ENCODE measurements around the gene GTF3A. TPM values are rescaled to one million over a fixed set of nuclear protein-coding genes. Genes with fewer than 3 reads are reported as not detected.
A peak's percentile ranks its signal among the peaks of the same experiment; 100 is the strongest.

GTF3A gene
- total RNA-seq, 2 donors from 2014 or later = 39.7 to 76.0 TPM

DNA sequence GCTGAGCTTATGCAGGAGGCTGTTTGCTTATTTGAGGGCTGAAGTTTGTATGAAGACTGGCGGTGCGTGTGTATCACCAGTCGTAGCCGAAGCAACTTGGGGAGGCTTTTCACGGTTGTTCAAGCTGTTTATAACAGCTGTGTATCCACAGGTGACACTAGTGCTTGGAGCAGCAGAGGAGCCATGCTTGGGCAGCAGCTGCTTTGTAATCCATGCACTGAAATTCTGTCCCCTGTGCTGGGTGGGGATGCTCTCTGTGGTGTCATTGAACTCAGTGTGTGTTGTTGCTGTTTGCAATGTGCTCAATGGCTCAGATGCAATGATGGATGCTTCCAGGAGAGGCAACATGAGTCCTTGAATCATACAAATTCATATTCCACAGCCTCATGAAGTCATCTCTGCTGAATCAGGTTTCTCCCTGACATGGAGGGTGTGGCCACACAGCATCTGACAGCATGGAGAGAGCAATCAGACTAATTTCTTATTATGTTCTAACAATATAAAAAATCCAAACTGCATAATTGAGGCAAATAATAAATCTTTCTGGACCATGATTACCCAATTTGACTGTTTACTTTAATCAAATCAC lies 18.8 kb upstream of the GTF3A start:
- H3K9me3 ChIP-seq = no peaks in the 10 kb centered on the region
- no peak for TF ChIP-seq CTCF (IDR thresholded peaks at IDR 0.05)
- peak overlapping the region; percentile 85 for H3K27ac ChIP-seq
- DNase-seq = no peak
- H3K27me3 ChIP-seq = no peaks in the 10 kb centered on the region
- peaks cover 8% of the 10 kb centered on the region for H3K4me1 ChIP-seq
- H3K9ac ChIP-seq (ENCODE audit: low read depth in 2 of 2, low read length in 2 of 2) = peak overlapping the region in 1 of 2 donors; percentile 35
- intact Hi-C loops (cut with DNase I) = no loop called here
- H3K36me3 ChIP-seq = no peaks in the 10 kb centered on the region
- H3K4me3 ChIP-seq = no peak overlapping the region

GRCh38 chr13:27406178-27406939 lies 18.1 kb upstream of the GTF3A start:
- H3K27ac ChIP-seq = no peak overlapping the region
- H3K9me3 ChIP-seq = no peaks in the 10 kb centered on the region
- peak; percentile 54 for DNase-seq
- H3K4me1 ChIP-seq = peaks cover 8% of the 10 kb centered on the region
- no peak overlapping the region for H3K9ac ChIP-seq (ENCODE audit: low read depth in 2 of 2, low read length in 2 of 2)
- no peak overlapping the region for H3K4me3 ChIP-seq
- H3K27me3 ChIP-seq = no peaks in the 10 kb centered on the region
- intact Hi-C loops (cut with DNase I) = no loop called here
- no peaks in the 10 kb centered on the region for H3K36me3 ChIP-seq
- peak; percentile 52 for TF ChIP-seq CTCF (IDR thresholded peaks at IDR 0.05)

DNA sequence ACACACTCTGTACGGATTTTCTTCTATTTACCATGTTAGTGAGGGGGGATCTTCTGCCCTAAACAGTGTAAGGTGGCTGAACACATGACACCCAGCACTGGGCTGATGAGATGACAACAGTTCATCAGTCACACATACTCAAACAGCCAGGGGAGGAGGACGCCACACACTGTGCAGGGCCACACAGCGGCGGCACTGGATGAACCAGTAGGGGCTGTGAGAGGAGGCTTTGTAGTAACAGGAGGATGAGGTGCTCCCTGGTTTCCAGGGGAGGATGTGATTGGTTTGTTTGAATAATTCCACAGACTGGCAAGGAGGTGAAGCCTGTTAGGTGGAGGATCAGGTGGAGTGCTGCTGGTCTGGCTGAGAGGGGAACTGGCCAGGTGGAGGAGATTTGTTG lies 16.3 kb upstream of the GTF3A start:
- H3K27me3 ChIP-seq = no peaks in the 10 kb centered on the region
- no peaks in the 10 kb centered on the region for H3K9me3 ChIP-seq
- no peak overlapping the region for H3K4me3 ChIP-seq
- no peak overlapping the region for H3K27ac ChIP-seq
- no peak overlapping the region for H3K9ac ChIP-seq (ENCODE audit: low read depth in 2 of 2, low read length in 2 of 2)
- DNase-seq = no peak
- no peaks in the 10 kb centered on the region for H3K36me3 ChIP-seq
- intact Hi-C loops (cut with DNase I) = no loop called here
- H3K4me1 ChIP-seq = peaks cover 6% of the 10 kb centered on the region
- no peak for TF ChIP-seq CTCF (IDR thresholded peaks at IDR 0.05)

GRCh38 chr13:27409013-27409412 lies 15.4 kb upstream of the GTF3A start:
- Histone ChIP-seq H3K4me3 (no peak overlapping the region), H3K27me3 (no peaks in the 10 kb centered on the region), H3K36me3 (no peaks in the 10 kb centered on the region), H3K9me3 (no peaks in the 10 kb centered on the region), H3K27ac (no peak overlapping the region), H3K9ac (ENCODE audit: low read depth in 2 of 2, low read length in 2 of 2) (no peak overlapping the region), H3K4me1 (no peaks in the 10 kb centered on the region)
- DNase-seq = no peak
- intact Hi-C loops (cut with DNase I) = no loop called here
- TF ChIP-seq CTCF (IDR thresholded peaks at IDR 0.05) = no peak

GRCh38 chr13:27411341-27411740 lies 13.1 kb upstream of the GTF3A start:
- Histone ChIP-seq H3K27me3 (no peaks in the 10 kb centered on the region), H3K36me3 (no peaks in the 10 kb centered on the region), H3K9ac (ENCODE audit: low read depth in 2 of 2, low read length in 2 of 2) (no peak overlapping the region), H3K4me1 (no peaks in the 10 kb centered on the region), H3K27ac (no peak overlapping the region), H3K4me3 (no peak overlapping the region), H3K9me3 (no peaks in the 10 kb centered on the region)
- no peak for DNase-seq
- intact Hi-C loops (cut with DNase I) = no loop called here
- TF ChIP-seq CTCF (IDR thresholded peaks at IDR 0.05) = no peak
